ENCODE results near the gene PACSIN2.

- TF ChIP-seq, protein P1, sequence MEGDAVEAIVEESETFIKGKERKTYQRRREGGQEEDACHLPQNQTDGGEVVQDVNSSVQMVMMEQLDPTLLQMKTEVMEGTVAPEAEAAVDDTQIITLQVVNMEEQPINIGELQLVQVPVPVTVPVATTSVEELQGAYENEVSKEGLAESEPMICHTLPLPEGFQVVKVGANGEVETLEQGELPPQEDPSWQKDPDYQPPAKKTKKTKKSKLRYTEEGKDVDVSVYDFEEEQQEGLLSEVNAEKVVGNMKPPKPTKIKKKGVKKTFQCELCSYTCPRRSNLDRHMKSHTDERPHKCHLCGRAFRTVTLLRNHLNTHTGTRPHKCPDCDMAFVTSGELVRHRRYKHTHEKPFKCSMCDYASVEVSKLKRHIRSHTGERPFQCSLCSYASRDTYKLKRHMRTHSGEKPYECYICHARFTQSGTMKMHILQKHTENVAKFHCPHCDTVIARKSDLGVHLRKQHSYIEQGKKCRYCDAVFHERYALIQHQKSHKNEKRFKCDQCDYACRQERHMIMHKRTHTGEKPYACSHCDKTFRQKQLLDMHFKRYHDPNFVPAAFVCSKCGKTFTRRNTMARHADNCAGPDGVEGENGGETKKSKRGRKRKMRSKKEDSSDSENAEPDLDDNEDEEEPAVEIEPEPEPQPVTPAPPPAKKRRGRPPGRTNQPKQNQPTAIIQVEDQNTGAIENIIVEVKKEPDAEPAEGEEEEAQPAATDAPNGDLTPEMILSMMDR (IDR thresholded peaks at IDR 0.05): peak in 4 of 6 experiments; percentile 18 to 28 (median 24)
- TF ChIP-seq POLR2A (IDR thresholded peaks at IDR 0.05): no peak
- TF ChIP-seq POLR2AphosphoS5 (IDR thresholded peaks at IDR 0.05): peak in 1 of 2 donors; percentile 44
Observed at GRCh38 chr22:42967933-42968332, 47.0 kb downstream of the PACSIN2 start.
